ENCODE data around the gene SLC5A6. TPM values are rescaled to one million over a fixed set of nuclear protein-coding genes. Genes with fewer than 3 reads are reported as not detected.
"Not testable (repeated sequence)": the region's sequence is repeated elsewhere in the genome, so short reads cannot be mapped to it uniquely, and the experiment has no call there.

The SLC5A6 gene
- total RNA-seq, 1 donor from 2014 or later = 19.5 TPM

- not testable (repeated sequence) for DNase-seq (ENCODE audit: low read depth in 2 of 2)
These were observed 36.3 kb downstream of the SLC5A6 start for GRCh38 chr2:27175781-27176180.

GRCh38 chr2:27175330-27175729 lies 36.7 kb downstream of the SLC5A6 start:
- DNase-seq (ENCODE audit: low read depth in 2 of 2) = no peak

- no peak for DNase-seq (ENCODE audit: low read depth in 2 of 2)
These were observed 37.4 kb downstream of the SLC5A6 start for GRCh38 chr2:27174638-27175037.

GRCh38 chr2:27171351-27171848 lies 40.7 kb downstream of the SLC5A6 start:
- DNase-seq (ENCODE audit: low read depth in 2 of 2) = no peak

GRCh38 chr2:27170581-27171337 lies 41.3 kb downstream of the SLC5A6 start:
- DNase-seq (ENCODE audit: low read depth in 2 of 2) = no peak

GRCh38 chr2:27164960-27165763 lies 46.9 kb downstream of the SLC5A6 start:
- DNase-seq (ENCODE audit: low read depth in 2 of 2) = no peak

- no peak for DNase-seq (ENCODE audit: low read depth in 2 of 2)
These were observed 49.6 kb downstream of the SLC5A6 start for GRCh38 chr2:27162151-27163121.

GRCh38 chr2:27160191-27160590 lies 51.9 kb downstream of the SLC5A6 start:
- no peak for DNase-seq (ENCODE audit: low read depth in 2 of 2)

- DNase-seq (ENCODE audit: low read depth in 2 of 2) = no peak
These were observed 52.8 kb downstream of the SLC5A6 start for GRCh38 chr2:27159271-27159670.

- DNase-seq (ENCODE audit: low read depth in 2 of 2) = no peak
These were observed 53.6 kb downstream of the SLC5A6 start for GRCh38 chr2:27158468-27158867.

GRCh38 chr2:27155069-27155520 lies 57.0 kb downstream of the SLC5A6 start:
- no peak for DNase-seq (ENCODE audit: low read depth in 2 of 2)

GRCh38 chr2:27154488-27154887 lies 57.6 kb downstream of the SLC5A6 start:
- DNase-seq (ENCODE audit: low read depth in 2 of 2) = no peak

- DNase-seq (ENCODE audit: low read depth in 2 of 2) = no peak
These were observed 59.1 kb downstream of the SLC5A6 start for GRCh38 chr2:27152796-27153464.

GRCh38 chr2:27152102-27152795 lies 59.8 kb downstream of the SLC5A6 start:
- no peak for DNase-seq (ENCODE audit: low read depth in 2 of 2)

GRCh38 chr2:27150639-27151230 lies 61.3 kb downstream of the SLC5A6 start:
- DNase-seq (ENCODE audit: low read depth in 2 of 2) = no peak

Other genes with a start within 250 kb of the SLC5A6 start
- 0.64 and 2.0 TPM in 2 replicates for gene MAPRE3, start 241.6 kb downstream of the SLC5A6 start, total RNA-seq
- gene TMEM214, start 179.3 kb downstream of the SLC5A6 start, total RNA-seq = 14.4 and 28.3 TPM in 2 replicates
- gene AGBL5, start 160.6 kb downstream of the SLC5A6 start, total RNA-seq = 16.2 and 18.1 TPM in 2 replicates
- 418 and 498 TPM in 2 replicates for gene OST4, start 140.6 kb downstream of the SLC5A6 start, total RNA-seq
- gene EMILIN1, start 133.7 kb downstream of the SLC5A6 start, total RNA-seq = 21.3 and 37.0 TPM in 2 replicates
- 3.0 and 3.2 TPM in 2 replicates for gene KHK, start 125.5 kb downstream of the SLC5A6 start, total RNA-seq
- gene CGREF1, start 93.1 kb downstream of the SLC5A6 start, total RNA-seq = 2.8 and 5.1 TPM in 2 replicates
- gene ABHD1, start 88.5 kb downstream of the SLC5A6 start, total RNA-seq = under 0.01 TPM in 1 of 2 replicates, not detected in the other
- gene PREB, start 77.6 kb downstream of the SLC5A6 start, total RNA-seq = 25.7 and 34.4 TPM in 2 replicates
- not detected in 2 replicates for gene PRR30, start 72.9 kb downstream of the SLC5A6 start, total RNA-seq
- gene TCF23, start 63.3 kb downstream of the SLC5A6 start, total RNA-seq = not detected in 2 replicates
- gene ATRAID, start 227 bp downstream of the SLC5A6 start, total RNA-seq = 103 and 105 TPM in 2 replicates
- gene CAD, start 5.1 kb upstream of the SLC5A6 start, total RNA-seq = 30.2 and 34.5 TPM in 2 replicates
- 6.3 and 15.0 TPM in 2 replicates for gene SLC30A3, start 50.8 kb upstream of the SLC5A6 start, total RNA-seq
- gene DNAJC5G, start 63.2 kb upstream of the SLC5A6 start, total RNA-seq = 0.39 and 1.0 TPM in 2 replicates
- gene TRIM54, start 70.2 kb upstream of the SLC5A6 start, total RNA-seq = 0.26 and 0.51 TPM in 2 replicates
- 0.13 and 0.51 TPM in 2 replicates for gene UCN, start 96.2 kb upstream of the SLC5A6 start, total RNA-seq
- 40.4 and 52.3 TPM in 2 replicates for gene MPV17, start 110.8 kb upstream of the SLC5A6 start, total RNA-seq
- gene GTF3C2, start 144.5 kb upstream of the SLC5A6 start, total RNA-seq = 18.0 and 25.5 TPM in 2 replicates
- gene EIF2B4, start 158.1 kb upstream of the SLC5A6 start, total RNA-seq = 25.7 and 26.2 TPM in 2 replicates
- gene SNX17, start 158.3 kb upstream of the SLC5A6 start, total RNA-seq = 109 and 164 TPM in 2 replicates
- gene ZNF513, start 168.5 kb upstream of the SLC5A6 start, total RNA-seq = 4.6 and 8.7 TPM in 2 replicates
- 88.5 and 101 TPM in 2 replicates for gene PPM1G, start 197.3 kb upstream of the SLC5A6 start, total RNA-seq
- gene NRBP1, start 216.4 kb upstream of the SLC5A6 start, total RNA-seq = 91.0 and 106 TPM in 2 replicates
- 0.13 and 0.38 TPM in 2 replicates for gene KRTCAP3, start 230.1 kb upstream of the SLC5A6 start, total RNA-seq

Data from dermis microvascular lymphatic vessel endothelial cell (primary cell).